Endodermal cell (in vitro differentiated cells): ENCODE results near the gene TMEM52B. TPM values are rescaled to one million over a fixed set of nuclear protein-coding genes. Genes with fewer than 3 reads are reported as not detected.

Experiments
- DNase-seq: peaks from one replicate; pipeline ENCODE4 v3.0.0-alpha.2; 2017
- H3K27ac ChIP-seq: 2 replicates; pipeline ENCODE4 v1.5.1; 2013; ENCODE audit warnings: mild to moderate bottlenecking, low read depth, low read length, moderate library complexity
- H3K27me3 ChIP-seq: 2 replicates; pipeline ENCODE4 v1.6.1; 2013; ENCODE audit warnings: mild to moderate bottlenecking, low read length, moderate library complexity; ENCODE audit not compliant: insufficient read depth, control insufficient read depth, poor library complexity, severe bottlenecking
- H3K36me3 ChIP-seq: 2 replicates; pipeline ENCODE4 v1.7.0; 2013; ENCODE audit warnings: mild to moderate bottlenecking, low read length, moderate library complexity; ENCODE audit not compliant: control insufficient read depth, insufficient read depth
- H3K4me1 ChIP-seq: one replicate; pipeline ENCODE4 v1.7.0; 2013; ENCODE audit warnings: low read length; ENCODE audit not compliant: control insufficient read depth, insufficient read depth
- H3K4me3 ChIP-seq: 2 replicates; pipeline ENCODE4 v1.5.1; 2013; ENCODE audit warnings: mild to moderate bottlenecking, low read length, moderate library complexity
- H3K9ac ChIP-seq: 2 replicates; pipeline ENCODE4 v1.6.1; 2013; ENCODE audit warnings: mild to moderate bottlenecking, low read length, moderate library complexity; ENCODE audit not compliant: poor library complexity, severe bottlenecking; ENCODE audit errors: extremely low read depth
- H3K9me3 ChIP-seq: 2 replicates; pipeline ENCODE4 v1.6.1; 2013; ENCODE audit warnings: mild to moderate bottlenecking, low read length, moderate library complexity; ENCODE audit not compliant: control insufficient read depth
- H3K27ac Mint-ChIP-seq: 2 replicates; pipeline ENCODE4 v1.8.0; 2020; ENCODE audit warnings: mixed read lengths
- H3K27me3 Mint-ChIP-seq: 2 replicates; pipeline ENCODE4 v1.8.0; 2021; ENCODE audit warnings: mild to moderate bottlenecking, mixed read lengths; ENCODE audit not compliant: insufficient read depth
- H3K36me3 Mint-ChIP-seq: 2 replicates; pipeline ENCODE4 v1.8.0; 2020; ENCODE audit warnings: low read depth, mixed read lengths
- H3K4me1 Mint-ChIP-seq: 2 replicates; pipeline ENCODE4 v1.8.0; 2020; ENCODE audit warnings: mixed read lengths
- H3K4me3 Mint-ChIP-seq: 2 replicates; pipeline ENCODE4 v1.8.0; 2020; ENCODE audit warnings: mild to moderate bottlenecking, moderate library complexity, mixed read lengths
- H3K9me3 Mint-ChIP-seq: 2 replicates; pipeline ENCODE4 v1.8.0; 2020; ENCODE audit warnings: mild to moderate bottlenecking, mixed read lengths
- WGBS, 2 experiments: methylation state at CpG; one replicate each; pipeline versions ENCODE4 v1.1.5 to v1.1.7; 2013; ENCODE audit warnings: missing lambda C conversion rate in 2 of 2, mixed read lengths in 1 of 2; ENCODE audit not compliant: insufficient coverage in 1 of 2, insufficient read length in 1 of 2; 5-methylcytosine and 5-hydroxymethylcytosine counted together
- total RNA-seq, 2 donors: library from RNA; stranded (reverse); fragmentation: NEBNext Ultra II Directional in 1 of 2; extraction: Animal tissue kit (Norgen Biotek cat#: 25700) in 1 of 2; gene quantifications; 2 replicates in 1 of 2; 3 replicates in 1 of 2; pipeline ENCODE4 v1.2.1, GENCODE V29; 2021
- TF ChIP-seq, protein P1 (sequence below): fragments of 200-600 bp; sonication (generic); conservative IDR thresholded peaks from 2 replicates; pipeline ENCODE4 v1.5.0; 2021; ENCODE audit warnings: antibody characterized with exemption, mild to moderate bottlenecking

Gene TMEM52B
- total RNA-seq, 2 donors from 2014 or later: not detected

DNA sequence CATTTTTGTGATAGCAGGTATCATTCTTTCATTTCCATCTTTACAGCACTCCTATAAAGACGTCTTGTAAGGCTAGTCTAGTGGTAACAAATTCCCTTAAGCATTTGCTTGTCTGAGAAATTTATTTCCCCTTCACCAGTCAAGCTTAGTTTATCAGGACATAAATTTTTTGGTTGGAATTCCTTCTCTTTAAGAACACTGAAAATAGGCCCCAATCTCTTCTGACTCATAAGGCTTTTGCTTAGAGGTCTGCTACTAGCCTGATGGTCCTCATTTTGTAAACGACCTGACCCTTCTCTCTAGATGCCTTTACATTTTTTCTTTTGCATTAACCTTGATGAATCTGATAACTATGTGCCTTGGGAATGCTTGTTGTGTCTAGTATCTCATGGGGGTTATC, 27.2 kb upstream of the TMEM52B start:
- TF ChIP-seq, protein P1, sequence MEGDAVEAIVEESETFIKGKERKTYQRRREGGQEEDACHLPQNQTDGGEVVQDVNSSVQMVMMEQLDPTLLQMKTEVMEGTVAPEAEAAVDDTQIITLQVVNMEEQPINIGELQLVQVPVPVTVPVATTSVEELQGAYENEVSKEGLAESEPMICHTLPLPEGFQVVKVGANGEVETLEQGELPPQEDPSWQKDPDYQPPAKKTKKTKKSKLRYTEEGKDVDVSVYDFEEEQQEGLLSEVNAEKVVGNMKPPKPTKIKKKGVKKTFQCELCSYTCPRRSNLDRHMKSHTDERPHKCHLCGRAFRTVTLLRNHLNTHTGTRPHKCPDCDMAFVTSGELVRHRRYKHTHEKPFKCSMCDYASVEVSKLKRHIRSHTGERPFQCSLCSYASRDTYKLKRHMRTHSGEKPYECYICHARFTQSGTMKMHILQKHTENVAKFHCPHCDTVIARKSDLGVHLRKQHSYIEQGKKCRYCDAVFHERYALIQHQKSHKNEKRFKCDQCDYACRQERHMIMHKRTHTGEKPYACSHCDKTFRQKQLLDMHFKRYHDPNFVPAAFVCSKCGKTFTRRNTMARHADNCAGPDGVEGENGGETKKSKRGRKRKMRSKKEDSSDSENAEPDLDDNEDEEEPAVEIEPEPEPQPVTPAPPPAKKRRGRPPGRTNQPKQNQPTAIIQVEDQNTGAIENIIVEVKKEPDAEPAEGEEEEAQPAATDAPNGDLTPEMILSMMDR: no peak
- no peaks in the 10 kb centered on the region for H3K27me3 Mint-ChIP-seq
- H3K9me3 ChIP-seq: no peaks in the 10 kb centered on the region
- no peak for DNase-seq
- no peak overlapping the region for H3K9ac ChIP-seq
- no peak overlapping the region for H3K4me3 Mint-ChIP-seq
- H3K27me3 ChIP-seq: no peaks in the 10 kb centered on the region
- peaks cover 7% of the 10 kb centered on the region for H3K4me1 Mint-ChIP-seq
- no peaks in the 10 kb centered on the region for H3K36me3 ChIP-seq
- H3K9me3 Mint-ChIP-seq: peaks cover 7% of the 10 kb centered on the region
- H3K36me3 Mint-ChIP-seq: no peaks in the 10 kb centered on the region
- H3K4me3 ChIP-seq: no peak overlapping the region
- no peak overlapping the region for H3K27ac Mint-ChIP-seq
- H3K27ac ChIP-seq: no peak overlapping the region
- no peaks in the 10 kb centered on the region for H3K4me1 ChIP-seq
- 67% methylated on average over 2 of the region's 2 CpGs; no CpG with 5 or more reads in 1 of the 2 experiments for WGBS, 2 experiments

- peaks cover 7% of the 10 kb centered on the region for H3K4me1 Mint-ChIP-seq
- H3K27me3 Mint-ChIP-seq: no peaks in the 10 kb centered on the region
- H3K36me3 Mint-ChIP-seq: no peaks in the 10 kb centered on the region
- H3K9me3 Mint-ChIP-seq: no peaks in the 10 kb centered on the region
- peak overlapping the region; percentile 75 for H3K4me3 ChIP-seq
- no peaks in the 10 kb centered on the region for H3K9me3 ChIP-seq
- no peaks in the 10 kb centered on the region for H3K36me3 ChIP-seq
- no peak overlapping the region for H3K27ac ChIP-seq
- H3K27ac Mint-ChIP-seq: peak overlapping the region; percentile 94
- H3K27me3 ChIP-seq: no peaks in the 10 kb centered on the region
- H3K4me1 ChIP-seq: no peaks in the 10 kb centered on the region
- TF ChIP-seq, protein P1: peak; percentile 100
- H3K4me3 Mint-ChIP-seq: peak overlapping the region; percentile 77
- peak overlapping the region; percentile 11 for H3K9ac ChIP-seq
- peak; percentile 94 for DNase-seq
- 7 to 19% methylated on average over 26 to 46 of the region's 46 CpGs for WGBS, 2 experiments
Measured at GRCh38 chr12:10153271-10154144, 25.3 kb upstream of the TMEM52B start.

DNA sequence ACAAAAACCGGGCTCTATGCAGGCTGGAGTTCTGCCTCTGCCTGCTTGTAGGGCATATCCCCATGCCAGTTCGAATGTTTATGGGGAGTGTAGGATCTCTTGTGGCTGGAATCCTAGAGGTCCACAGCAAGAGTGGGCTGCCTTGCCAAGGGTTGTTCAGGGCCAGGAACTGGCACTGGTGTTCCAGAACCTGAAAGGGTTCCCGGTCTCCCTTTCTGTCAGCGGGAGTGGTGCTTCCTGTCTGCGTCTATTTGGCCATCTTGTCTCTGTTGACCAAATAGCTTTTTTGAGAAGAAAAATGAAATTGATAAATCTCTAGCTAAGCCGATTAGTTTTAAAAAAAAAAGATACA, 24.7 kb upstream of the TMEM52B start:
- Histone ChIP-seq H3K4me3 (peak overlapping the region; percentile 75), H3K27me3 (no peaks in the 10 kb centered on the region), H3K9me3 (no peaks in the 10 kb centered on the region), H3K27ac (no peak overlapping the region), H3K9ac (no peak overlapping the region), H3K36me3 (no peaks in the 10 kb centered on the region), H3K4me1 (no peaks in the 10 kb centered on the region)
- Mint-ChIP-seq H3K27ac (peak overlapping the region; percentile 94), H3K4me1 (peaks cover 7% of the 10 kb centered on the region), H3K4me3 (peak overlapping the region; percentile 77), H3K27me3 (no peaks in the 10 kb centered on the region), H3K36me3 (no peaks in the 10 kb centered on the region), H3K9me3 (no peaks in the 10 kb centered on the region)
- TF ChIP-seq, protein P1: no peak
- no peak for DNase-seq
- 80 to 93% methylated on average over 5 to 6 of the region's 6 CpGs for WGBS, 2 experiments
